ENCODE data around the gene TMEM233. TPM values are rescaled to one million over a fixed set of nuclear protein-coding genes. Genes with fewer than 3 reads are reported as not detected.
"Not testable (repeated sequence)": the region's sequence is repeated elsewhere in the genome, so short reads cannot be mapped to it uniquely, and the experiment has no call there.

Gene TMEM233
- total RNA-seq, 1 donor from 2014 or later, result 0.25 TPM

- DNase-seq, result no peak
- intact Hi-C loops (cut with micrococcal nuclease), result no loop called here
- ATAC-seq, result no peak
Measured at GRCh38 chr12:119644930-119645329, 51.4 kb downstream of the TMEM233 start.

- intact Hi-C loops (cut with micrococcal nuclease), result no loop called here
- ATAC-seq, result no peak
- DNase-seq, result no peak
Measured at GRCh38 chr12:119645535-119646059, 52.0 kb downstream of the TMEM233 start.

DNA sequence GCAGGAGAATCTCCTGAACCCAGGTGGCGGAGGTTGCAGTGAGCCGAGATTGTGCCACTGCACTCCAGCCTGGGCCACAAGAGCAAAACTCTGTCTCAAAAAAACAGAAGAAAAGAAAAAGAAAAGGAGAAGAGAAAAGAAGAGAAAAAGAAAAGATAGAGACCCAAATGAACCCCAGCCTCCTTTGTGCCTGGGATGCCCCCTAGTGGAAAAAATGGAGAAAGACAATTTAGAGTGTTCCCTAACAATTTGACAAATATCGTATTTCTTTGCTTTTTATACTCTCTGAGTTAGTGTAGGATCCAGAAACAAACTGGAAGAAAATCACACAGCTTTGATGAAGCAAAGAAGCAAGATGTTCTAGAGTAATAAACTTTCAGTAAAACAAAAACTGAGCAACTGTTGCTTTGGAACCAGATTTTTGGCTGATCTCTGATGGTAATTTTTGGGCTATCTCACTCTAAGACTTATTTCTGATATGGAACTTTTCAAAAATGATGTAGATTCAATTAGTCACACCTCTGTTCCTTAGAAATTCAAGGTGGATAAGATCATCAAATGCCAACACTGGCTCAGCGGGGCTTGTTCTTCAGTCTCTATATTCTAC lies 55.7 kb downstream of the TMEM233 start:
- no peak for DNase-seq
- intact Hi-C loops (cut with micrococcal nuclease), result no loop called here
- ATAC-seq, result no peak

DNA sequence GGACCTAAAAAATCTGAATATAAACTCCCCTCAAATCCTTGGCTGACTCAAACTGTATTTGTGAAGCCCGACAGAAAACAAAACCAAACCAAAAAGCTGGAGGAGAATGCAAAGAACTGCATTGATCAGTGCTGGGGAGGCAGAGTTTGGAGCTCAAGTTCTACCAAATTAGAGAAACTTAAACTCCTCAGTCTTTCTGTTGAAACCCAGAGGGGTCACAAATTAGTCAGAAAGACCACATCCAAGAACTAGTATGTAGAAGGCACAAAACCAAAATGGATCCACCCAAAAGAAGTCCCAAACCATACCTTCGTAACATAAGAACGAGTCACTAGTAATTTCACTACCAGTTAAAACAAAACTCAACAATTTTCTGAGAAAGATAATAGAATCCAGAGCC lies 59.1 kb downstream of the TMEM233 start:
- intact Hi-C loops (cut with micrococcal nuclease), result no loop called here
- no peak for DNase-seq
- no peak for ATAC-seq

DNA sequence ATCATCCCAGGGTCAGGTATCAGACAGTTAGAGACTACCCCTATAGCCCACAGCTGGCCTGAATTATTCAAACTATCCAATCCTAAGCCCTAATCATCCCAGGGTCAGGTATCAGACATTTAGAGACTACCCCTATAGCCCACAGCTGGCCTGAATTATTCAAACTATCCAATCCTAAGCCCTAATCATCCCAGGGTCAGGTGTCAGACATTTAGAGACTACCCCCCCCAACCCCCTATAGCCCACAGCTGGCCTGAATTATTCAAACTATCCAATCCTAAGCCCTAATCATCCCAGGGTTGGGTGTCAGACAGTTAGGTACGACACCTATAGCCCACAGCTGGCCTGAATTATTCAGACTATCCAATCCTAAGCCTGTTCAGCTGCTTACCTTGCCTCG lies 63.4 kb downstream of the TMEM233 start:
- intact Hi-C loops (cut with micrococcal nuclease); DNase-seq; ATAC-seq: not testable (repeated sequence)

DNA sequence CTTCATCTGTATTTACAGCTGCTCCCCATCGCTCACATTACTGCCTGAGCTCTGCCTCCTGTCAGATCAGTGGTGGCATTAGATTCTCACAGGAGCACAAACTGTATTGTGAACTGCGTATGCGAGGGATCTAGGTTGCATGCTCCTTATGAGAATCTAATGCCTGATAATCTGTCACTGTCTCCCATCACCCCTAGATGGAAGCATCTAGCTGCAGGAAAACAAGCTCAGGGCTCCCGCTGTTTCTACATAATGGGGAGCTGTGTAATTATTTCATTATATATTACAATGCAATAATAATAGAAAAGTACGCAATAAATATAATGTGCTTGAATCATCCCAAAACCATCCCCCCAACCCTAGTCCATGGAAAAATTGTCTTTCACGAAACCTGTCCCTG lies 64.6 kb downstream of the TMEM233 start:
- ATAC-seq; intact Hi-C loops (cut with micrococcal nuclease); DNase-seq: not testable (repeated sequence)

- no peak for DNase-seq
- no peak for ATAC-seq
- intact Hi-C loops (cut with micrococcal nuclease), result no loop called here
Measured at GRCh38 chr12:119659289-119659897, 65.8 kb downstream of the TMEM233 start.

DNA sequence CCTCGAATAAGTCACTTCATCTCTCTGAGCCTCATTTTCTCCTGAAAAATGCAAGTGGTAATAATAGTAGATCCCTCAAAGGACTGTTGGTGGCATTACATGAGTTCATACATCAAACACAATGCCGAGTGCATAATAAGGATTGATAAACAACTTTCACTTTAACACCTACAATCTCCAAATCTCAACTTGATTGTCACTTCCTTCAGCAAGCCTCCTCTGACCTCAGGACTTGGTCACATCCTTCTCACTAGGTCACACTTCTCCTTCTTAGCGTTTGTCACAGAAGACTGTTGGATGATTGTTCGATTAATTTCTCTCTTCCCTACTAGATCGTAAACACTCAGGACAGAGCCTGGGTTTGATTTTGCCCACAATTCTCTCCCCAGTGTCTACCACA lies 66.5 kb downstream of the TMEM233 start:
- ATAC-seq, result no peak
- intact Hi-C loops (cut with micrococcal nuclease), result no loop called here
- no peak for DNase-seq

GRCh38 chr12:119661882-119662281 lies 68.3 kb downstream of the TMEM233 start:
- DNase-seq (no peak), ATAC-seq (no peak)
- intact Hi-C loops (cut with micrococcal nuclease), result no loop called here

DNA sequence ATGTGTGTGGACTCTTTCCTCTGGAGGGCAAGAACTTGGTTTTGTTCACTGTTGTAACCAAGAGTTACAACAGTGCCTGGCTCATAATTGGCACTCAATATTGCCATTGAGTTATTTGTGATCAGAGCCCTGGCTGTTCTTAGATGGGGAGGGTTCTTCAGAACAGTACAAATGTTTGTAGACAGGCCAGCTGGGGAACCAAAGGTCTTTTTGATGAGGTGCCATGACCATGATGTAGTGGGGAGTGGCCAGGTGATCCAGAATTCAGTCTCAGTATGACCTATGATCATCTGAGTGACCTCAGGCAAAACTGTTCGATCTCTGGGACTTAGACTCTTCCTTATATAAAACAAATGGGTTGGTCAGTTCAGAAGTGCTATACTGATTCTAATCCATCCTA lies 71.1 kb downstream of the TMEM233 start:
- ATAC-seq, result no peak
- intact Hi-C loops (cut with micrococcal nuclease), result no loop called here
- no peak for DNase-seq

DNA sequence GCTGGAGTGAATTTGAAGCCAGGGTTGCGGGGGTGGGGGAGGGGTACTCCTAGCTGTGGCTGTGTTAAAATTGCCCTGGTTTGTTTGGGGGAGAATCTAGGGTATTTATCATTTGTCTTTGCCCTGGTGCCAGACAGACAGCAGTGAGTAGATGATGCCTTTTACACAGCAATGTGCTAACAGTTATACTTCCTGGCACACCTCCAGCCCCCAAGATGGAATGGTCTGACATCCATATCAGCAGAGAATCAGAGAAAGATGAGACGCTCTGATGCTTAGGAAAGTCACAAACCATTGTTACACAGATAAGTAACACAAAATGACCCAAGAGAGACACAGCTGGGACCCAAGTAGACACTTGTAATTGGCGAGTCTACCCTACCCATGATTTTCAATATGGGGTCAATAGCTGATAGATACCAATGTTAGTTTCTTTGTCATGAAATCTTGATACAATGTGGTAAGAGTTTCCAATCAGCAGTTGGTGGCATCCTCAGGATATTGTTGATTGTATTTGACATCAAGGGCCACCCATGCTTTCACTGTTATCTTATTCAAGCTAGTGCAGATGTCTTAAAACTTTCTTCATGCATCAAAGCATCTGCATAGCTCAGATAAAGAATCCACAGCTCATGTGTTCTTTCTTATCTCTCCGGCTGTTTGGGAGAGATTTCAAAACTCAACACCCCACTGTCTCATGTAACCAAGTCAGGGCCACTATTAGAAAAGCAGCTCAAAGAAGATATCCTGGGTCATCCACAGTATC lies 71.8 kb downstream of the TMEM233 start:
- no peak for ATAC-seq
- no peak for DNase-seq
- intact Hi-C loops (cut with micrococcal nuclease), result no loop called here

- DNase-seq (no peak), ATAC-seq (no peak)
- intact Hi-C loops (cut with micrococcal nuclease), result no loop called here
Measured at GRCh38 chr12:119666226-119666795, 72.7 kb downstream of the TMEM233 start.

DNA sequence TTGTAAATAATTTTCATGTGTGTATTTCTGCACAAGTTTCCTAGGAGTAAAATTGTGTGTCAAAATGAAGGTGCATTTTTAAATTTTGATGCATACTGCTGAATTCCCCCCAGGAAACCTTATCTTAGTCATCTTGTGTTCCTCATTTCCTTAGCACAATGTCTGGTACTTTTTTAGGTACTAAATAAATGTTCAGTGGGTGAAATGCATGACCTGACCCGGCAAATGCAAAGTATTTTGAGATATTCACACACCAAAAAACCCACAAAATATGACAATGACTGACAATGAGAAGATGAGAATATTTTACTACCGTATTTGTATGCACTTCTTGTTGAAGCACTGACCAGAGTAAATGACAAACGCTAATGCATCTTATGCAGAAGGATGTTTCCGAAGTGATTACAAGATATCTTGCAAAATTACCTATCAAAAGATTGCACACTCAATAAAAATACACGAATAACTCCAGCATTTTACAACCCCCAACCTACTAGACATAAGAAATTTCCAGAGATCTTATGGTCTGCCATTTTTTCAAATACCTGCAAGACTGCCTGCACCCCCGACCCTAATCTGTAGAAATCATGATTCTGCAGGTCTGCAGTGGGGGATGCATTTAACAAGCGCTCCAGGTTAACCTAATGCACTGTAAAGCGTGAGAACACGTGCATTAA lies 73.5 kb downstream of the TMEM233 start:
- peak; percentile 5 for ATAC-seq
- intact Hi-C loops (cut with micrococcal nuclease), result no loop called here
- no peak for DNase-seq

DNA sequence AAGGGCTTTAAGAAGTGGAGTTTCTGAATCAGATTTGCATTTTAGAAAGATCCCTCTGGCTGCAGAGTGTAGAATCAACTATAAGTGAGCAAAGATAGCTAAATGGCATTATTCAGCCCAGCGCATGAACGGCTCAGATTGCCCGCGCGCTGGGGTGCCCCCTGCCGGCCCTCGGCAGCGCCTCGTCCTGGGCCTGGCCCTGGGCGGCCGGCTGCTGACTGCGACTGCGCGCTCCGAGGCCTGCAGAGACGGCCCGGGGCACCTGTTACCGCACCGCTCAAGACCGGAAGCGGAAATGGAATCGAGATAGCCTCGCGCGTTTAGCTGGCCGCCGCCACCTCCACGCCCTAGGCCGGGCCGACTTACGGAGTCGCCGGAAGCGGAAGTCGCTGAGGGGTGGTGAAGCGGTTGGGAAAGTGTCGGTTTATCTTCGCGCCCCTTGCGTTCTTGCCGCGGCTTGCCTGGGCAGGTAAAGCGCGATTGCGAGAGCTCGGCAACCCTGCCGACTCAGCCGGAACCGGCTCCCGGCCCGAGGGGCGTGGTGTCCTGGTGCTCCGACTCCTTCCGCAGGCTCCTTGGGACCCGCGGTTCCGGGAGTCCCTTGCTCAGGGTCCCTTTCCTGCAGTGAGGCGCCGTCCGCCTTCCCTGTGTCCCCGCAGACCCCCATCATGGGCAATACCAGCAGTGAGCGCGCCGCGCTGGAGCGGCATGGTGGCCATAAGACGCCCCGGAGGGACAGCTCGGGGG lies 74.2 kb downstream of the TMEM233 start, which contains the start of gene PRKAB1:
TSS of gene PRKAB1 (plus strand) at position 557 of the 747 bp plus-strand sequence. CDS start at position 669, 112 bp downstream.
- ATAC-seq, result peak; percentile 100
- DNase-seq, result peak; percentile 98
- intact Hi-C loops (cut with micrococcal nuclease), result no loop called here

- ATAC-seq (no peak), DNase-seq (no peak)
- intact Hi-C loops (cut with micrococcal nuclease), result no loop called here
Measured at GRCh38 chr12:119668324-119668841, 74.8 kb downstream of the TMEM233 start.

- ATAC-seq (no peak), DNase-seq (no peak)
- intact Hi-C loops (cut with micrococcal nuclease), result no loop called here
Measured at GRCh38 chr12:119669744-119670472, 76.3 kb downstream of the TMEM233 start.

DNA sequence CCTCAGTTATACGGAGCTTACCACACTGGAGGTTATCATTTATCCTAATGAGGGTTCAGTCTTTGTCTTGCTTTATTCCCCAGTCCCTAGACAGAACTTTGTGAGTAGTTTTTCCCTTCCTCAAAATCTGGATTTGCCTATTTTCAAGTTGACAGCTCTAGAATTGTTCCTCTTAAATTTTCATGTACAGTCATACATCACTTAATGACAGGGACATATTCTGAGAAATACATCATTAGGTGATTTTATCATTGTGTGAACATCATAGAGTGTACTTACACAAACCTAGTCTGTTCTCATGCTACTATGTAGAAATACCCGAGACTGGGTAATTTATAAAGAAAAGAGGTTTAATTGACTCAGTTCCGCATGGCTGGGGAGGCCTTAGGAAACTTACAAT lies 77.5 kb downstream of the TMEM233 start:
- DNase-seq (no peak), ATAC-seq (no peak)
- intact Hi-C loops (cut with micrococcal nuclease), result no loop called here

GRCh38 chr12:119672194-119672593 lies 78.6 kb downstream of the TMEM233 start:
- no peak for DNase-seq
- ATAC-seq, result no peak
- intact Hi-C loops (cut with micrococcal nuclease), result no loop called here
